ENCODE measurements around the gene BBS7.

Gene BBS7

DNA sequence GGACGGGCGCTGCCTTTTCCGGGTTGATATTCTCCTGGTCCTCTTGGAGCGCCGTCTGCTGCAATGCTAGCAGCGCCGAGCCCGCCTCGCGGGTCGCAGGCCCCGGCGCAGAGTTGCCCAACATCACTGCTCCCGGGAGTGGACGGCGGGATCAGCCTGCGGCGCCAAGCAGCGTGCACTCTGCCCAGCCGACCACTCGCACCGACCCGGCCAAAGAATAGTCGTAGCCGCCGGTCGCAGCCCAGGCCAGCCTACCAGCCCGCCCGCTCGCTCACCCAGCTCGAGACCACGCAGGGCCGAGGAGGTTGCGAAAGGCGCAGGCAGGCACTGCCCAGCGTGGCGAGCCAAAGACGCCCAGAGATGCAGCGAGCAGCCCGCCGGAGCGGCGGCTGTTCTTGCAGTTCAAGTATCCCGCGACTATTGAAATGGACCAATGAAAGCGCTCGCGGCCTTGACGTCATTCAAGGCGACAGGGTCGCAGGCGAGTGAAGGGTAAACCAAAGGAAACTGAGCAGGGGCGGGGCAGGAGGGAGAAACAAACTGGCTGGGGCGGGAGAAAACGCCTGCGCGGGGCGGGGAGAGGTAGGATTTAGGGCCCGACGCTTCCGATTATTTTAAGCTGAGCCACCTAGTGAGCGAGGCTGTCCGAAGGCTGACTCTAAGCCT lies 46.6 kb downstream of the BBS7 start, which contains the start of gene CCNA2:
CCNA2 (minus strand) TSS at position 379 of the 666 bp plus-strand sequence; CDS start at position 124, 255 bp downstream.
- Histone ChIP-seq H3K9me2 (replicated peaks; ENCODE audit: low read depth, low read length) (no peaks in the 10 kb centered on the region), H3K4me3 (ENCODE audit: low read length, poor library complexity, severe bottlenecking) (peak within 1 kb of the TSS; percentile 95), H3F3A (ENCODE audit: low read depth) (no peaks in the 10 kb centered on the region), H3K36me3 (ENCODE audit: insufficient read depth, low read length) (peaks cover 23% of the 10 kb centered on the region), H3K79me2 (ENCODE audit: insufficient read depth, low read length) (peaks cover 51% of the 10 kb centered on the region), H4K20me1 (ENCODE audit: insufficient read depth, low read length, poor library complexity, severe bottlenecking) (peaks cover 37% of the 10 kb centered on the region), H3K9ac (ENCODE audit: low read depth, low read length, poor library complexity, severe bottlenecking) (peak within 1 kb of the TSS; percentile 97), H3K4me1 (ENCODE audit: insufficient read depth, low read length, poor library complexity, severe bottlenecking) (peaks cover 36% of the 10 kb centered on the region), H3K9me3 (ENCODE audit: insufficient read depth, low read depth, low read length) (no peaks in the 10 kb centered on the region), H3K27me3 (ENCODE audit: insufficient read depth, low read length, poor library complexity, severe bottlenecking) (peaks cover 7% of the 10 kb centered on the region), H3K4me2 (ENCODE audit: low read depth, low read length, poor library complexity, severe bottlenecking) (peak within 1 kb of the TSS; percentile 99), H2AFZ (ENCODE audit: low read length) (peak within 1 kb of the TSS; percentile 97)
- TF ChIP-seq EZH2phosphoT487 (IDR thresholded peaks at IDR 0.05; ENCODE audit: borderline replicate concordance), result no peak
- TF ChIP-seq, protein P1, sequence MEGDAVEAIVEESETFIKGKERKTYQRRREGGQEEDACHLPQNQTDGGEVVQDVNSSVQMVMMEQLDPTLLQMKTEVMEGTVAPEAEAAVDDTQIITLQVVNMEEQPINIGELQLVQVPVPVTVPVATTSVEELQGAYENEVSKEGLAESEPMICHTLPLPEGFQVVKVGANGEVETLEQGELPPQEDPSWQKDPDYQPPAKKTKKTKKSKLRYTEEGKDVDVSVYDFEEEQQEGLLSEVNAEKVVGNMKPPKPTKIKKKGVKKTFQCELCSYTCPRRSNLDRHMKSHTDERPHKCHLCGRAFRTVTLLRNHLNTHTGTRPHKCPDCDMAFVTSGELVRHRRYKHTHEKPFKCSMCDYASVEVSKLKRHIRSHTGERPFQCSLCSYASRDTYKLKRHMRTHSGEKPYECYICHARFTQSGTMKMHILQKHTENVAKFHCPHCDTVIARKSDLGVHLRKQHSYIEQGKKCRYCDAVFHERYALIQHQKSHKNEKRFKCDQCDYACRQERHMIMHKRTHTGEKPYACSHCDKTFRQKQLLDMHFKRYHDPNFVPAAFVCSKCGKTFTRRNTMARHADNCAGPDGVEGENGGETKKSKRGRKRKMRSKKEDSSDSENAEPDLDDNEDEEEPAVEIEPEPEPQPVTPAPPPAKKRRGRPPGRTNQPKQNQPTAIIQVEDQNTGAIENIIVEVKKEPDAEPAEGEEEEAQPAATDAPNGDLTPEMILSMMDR (conservative IDR thresholded peaks at IDR 0.05; ENCODE audit: low read length), result no peak

DNA sequence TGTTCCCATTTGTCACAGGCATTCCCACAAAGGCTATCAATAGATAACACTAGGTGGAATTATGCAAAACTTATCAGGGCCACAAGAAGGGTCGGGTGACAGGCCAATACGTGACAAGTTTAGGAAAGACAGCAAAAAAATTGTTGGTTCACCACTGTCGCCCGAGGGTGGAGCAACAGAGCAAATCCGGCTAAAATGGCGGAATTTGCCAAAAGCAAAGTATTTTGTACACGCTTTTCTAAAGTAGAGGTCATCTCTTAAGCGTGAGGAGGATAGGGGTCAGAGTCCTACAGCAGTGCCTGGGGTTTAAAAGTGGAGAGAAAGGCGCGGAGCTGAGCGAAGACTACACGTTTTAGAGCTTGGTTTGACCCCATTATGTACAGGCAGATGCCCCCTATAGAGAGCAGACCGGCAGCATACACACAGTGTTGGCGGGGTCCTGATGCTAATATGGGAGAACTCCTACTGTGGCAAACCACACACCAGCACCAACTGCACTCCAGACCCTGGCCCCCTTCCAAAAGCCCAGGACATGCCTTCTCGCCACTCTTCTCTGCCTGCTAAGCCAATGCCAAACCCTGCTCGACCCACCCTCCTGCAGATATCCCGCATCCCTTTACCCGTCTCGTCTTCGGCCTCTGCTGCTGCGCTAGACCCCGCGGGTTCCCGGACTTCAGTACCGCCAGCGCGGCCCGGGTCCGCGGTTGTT lies 47.3 kb downstream of the BBS7 start:
- peak overlapping the region; percentile 99 for H3K4me2 ChIP-seq (ENCODE audit: low read depth, low read length, poor library complexity, severe bottlenecking)
- peaks cover 58% of the 10 kb centered on the region for H3K79me2 ChIP-seq (ENCODE audit: insufficient read depth, low read length)
- H3F3A ChIP-seq (ENCODE audit: low read depth), result no peaks in the 10 kb centered on the region
- no peaks in the 10 kb centered on the region for H3K9me2 ChIP-seq (replicated peaks; ENCODE audit: low read depth, low read length)
- H2AFZ ChIP-seq (ENCODE audit: low read length), result peak overlapping the region; percentile 90
- no peak for TF ChIP-seq EZH2phosphoT487 (IDR thresholded peaks at IDR 0.05; ENCODE audit: borderline replicate concordance)
- TF ChIP-seq, protein P1 (conservative IDR thresholded peaks at IDR 0.05; ENCODE audit: low read length), result peak; percentile 56
- H3K9me3 ChIP-seq (ENCODE audit: insufficient read depth, low read depth, low read length), result no peaks in the 10 kb centered on the region
- peaks cover 7% of the 10 kb centered on the region for H3K27me3 ChIP-seq (ENCODE audit: insufficient read depth, low read length, poor library complexity, severe bottlenecking)
- peak overlapping the region; percentile 97 for H3K9ac ChIP-seq (ENCODE audit: low read depth, low read length, poor library complexity, severe bottlenecking)
- H3K4me1 ChIP-seq (ENCODE audit: insufficient read depth, low read length, poor library complexity, severe bottlenecking), result peaks cover 43% of the 10 kb centered on the region
- peak overlapping the region; percentile 95 for H3K4me3 ChIP-seq (ENCODE audit: low read length, poor library complexity, severe bottlenecking)
- H4K20me1 ChIP-seq (ENCODE audit: insufficient read depth, low read length, poor library complexity, severe bottlenecking), result peaks cover 42% of the 10 kb centered on the region
- H3K36me3 ChIP-seq (ENCODE audit: insufficient read depth, low read length), result peaks cover 30% of the 10 kb centered on the region

DNA sequence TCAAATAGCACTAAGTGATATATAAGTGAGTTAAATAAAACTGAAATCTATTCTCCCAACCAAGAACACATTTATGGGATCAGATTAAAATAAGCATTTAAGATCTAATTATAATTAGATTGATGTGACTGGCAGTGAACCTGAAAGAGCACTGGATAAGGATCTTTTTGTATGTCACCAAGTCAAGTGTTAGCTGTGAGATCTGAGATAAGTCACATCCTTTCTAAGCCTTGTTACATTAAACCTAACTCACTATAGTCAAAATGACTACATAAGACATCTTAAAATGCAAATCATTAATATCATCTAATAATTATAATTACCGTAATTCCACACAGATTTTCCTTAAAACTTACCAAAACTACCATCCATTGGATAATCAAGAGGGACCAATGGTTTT lies 48.2 kb downstream of the BBS7 start:
- Histone ChIP-seq H3K9me3 (ENCODE audit: insufficient read depth, low read depth, low read length) (no peaks in the 10 kb centered on the region), H3K27me3 (ENCODE audit: insufficient read depth, low read length, poor library complexity, severe bottlenecking) (peaks cover 7% of the 10 kb centered on the region), H3K4me1 (ENCODE audit: insufficient read depth, low read length, poor library complexity, severe bottlenecking) (peaks cover 51% of the 10 kb centered on the region), H3K4me3 (ENCODE audit: low read length, poor library complexity, severe bottlenecking) (peak overlapping the region; percentile 95), H4K20me1 (ENCODE audit: insufficient read depth, low read length, poor library complexity, severe bottlenecking) (peaks cover 51% of the 10 kb centered on the region), H3K36me3 (ENCODE audit: insufficient read depth, low read length) (peaks cover 39% of the 10 kb centered on the region), H2AFZ (ENCODE audit: low read length) (no peak overlapping the region), H3K4me2 (ENCODE audit: low read depth, low read length, poor library complexity, severe bottlenecking) (peak overlapping the region; percentile 99), H3F3A (ENCODE audit: low read depth) (no peaks in the 10 kb centered on the region), H3K9ac (ENCODE audit: low read depth, low read length, poor library complexity, severe bottlenecking) (peak overlapping the region; percentile 97), H3K9me2 (replicated peaks; ENCODE audit: low read depth, low read length) (no peaks in the 10 kb centered on the region), H3K79me2 (ENCODE audit: insufficient read depth, low read length) (peaks cover 67% of the 10 kb centered on the region)
- TF ChIP-seq EZH2phosphoT487 (IDR thresholded peaks at IDR 0.05; ENCODE audit: borderline replicate concordance), result no peak
- TF ChIP-seq, protein P1 (conservative IDR thresholded peaks at IDR 0.05; ENCODE audit: low read length), result no peak

Measured in Loucy (cell line).